A549 (cell line): ENCODE measurements around the gene NUP50. TPM values are rescaled to one million over a fixed set of nuclear protein-coding genes. Genes with fewer than 3 reads are reported as not detected.

Experiments used
- ATAC-seq, 2 experiments: fragments of 200-7000 bp in 1 of 2; fragments of >200 bp in 1 of 2; cut with Nextera tagmentation in 1 of 2; cut with Tn5 transposase in 1 of 2; 3 replicates each; pipeline versions ENCODE4 v1.8.0 to v1.9.1; 2018 to 2020; ENCODE audit warnings: mild to moderate bottlenecking in 1 of 2, moderate library complexity in 1 of 2
- CTCF ChIA-PET: fragments of 300-600 bp; sonication (Branson Sonifier 250); formaldehyde crosslinking; extraction: SDS; loops from one replicate; lab custom pipeline; 2021; ENCODE audit warnings: antibody characterized with exemption, inconsistent platforms; lab: Yijun Ruan, JAX
- POLR2A ChIA-PET: fragments of 350-600 bp; formaldehyde crosslinking; extraction: SDS; loops from one replicate; lab custom pipeline; 2021; ENCODE audit warnings: antibody characterized with exemption, inconsistent platforms; lab: Yijun Ruan, JAX
- DNase-seq, 2 experiments: peaks; one replicate each; pipeline versions ENCODE4 v3.0.0 to v3.0.0-alpha.2; 2011 to 2016; ENCODE audit warnings: low read depth in 1 of 2, low spot score in 1 of 2
- FAIRE-seq: peaks from 2 replicates; lab custom pipeline; 2011; peaks lifted over from hg19 to GRCh38; lab: Jason Lieb, UNC
- H3K27ac ChIP-seq, 2 experiments: fragments of >200 bp; sonication (Bioruptor Twin); formaldehyde crosslinking; 3 replicates each; pipeline ENCODE4 v1.5.1; 2016 to 2017
- H3K4me1 ChIP-seq: fragments of >200 bp; sonication (Bioruptor Twin); formaldehyde crosslinking; 3 replicates; pipeline ENCODE4 v1.6.1; 2016
- H3K4me2 ChIP-seq: fragments of >200 bp; sonication (Bioruptor Twin); formaldehyde crosslinking; 3 replicates; pipeline ENCODE4 v1.6.1; 2016
- H3K4me3 ChIP-seq: fragments of >200 bp; sonication (Bioruptor Twin); formaldehyde crosslinking; 3 replicates; pipeline ENCODE4 v1.5.1; 2016
- H3K9me3 ChIP-seq: fragments of >200 bp; sonication (Bioruptor Twin); formaldehyde crosslinking; 3 replicates; pipeline ENCODE4 v1.6.1; 2016
- BHLHE40 ChIP-seq: IDR thresholded peaks from 2 replicates; pipeline ENCODE4 v1.6.1; 2012; ENCODE audit warnings: low read depth, low read length, inconsistent platforms
- CBX2 ChIP-seq: fragments of 200-600 bp; sonication (generic); IDR thresholded peaks from 2 replicates; pipeline ENCODE4 v1.6.1; 2016; ENCODE audit warnings: low read depth, mild to moderate bottlenecking, borderline replicate concordance
- CBX8 ChIP-seq: fragments of 200-600 bp; sonication (generic); IDR thresholded peaks from 2 replicates; pipeline ENCODE4 v1.6.1; 2016
- CEBPB ChIP-seq, 2 experiments: fragments of >200 bp in 1 of 2; sonication (Bioruptor Twin) in 1 of 2; formaldehyde crosslinking in 1 of 2; IDR thresholded peaks; 2 replicates each; pipeline ENCODE4 v1.6.1; 2012 to 2016
- CHD2 ChIP-seq: fragments of 150-350 bp; IDR thresholded peaks from 2 replicates; pipeline ENCODE4 v1.6.1; 2014; ENCODE audit warnings: low read length; ENCODE audit not compliant: partially characterized antibody
- CHD4 ChIP-seq: fragments of 200-600 bp; sonication (generic); IDR thresholded peaks from 2 replicates; pipeline ENCODE4 v1.6.1; 2016; ENCODE audit warnings: antibody characterized with exemption, mild to moderate bottlenecking, borderline replicate concordance
- EHMT2 ChIP-seq: fragments of 200-600 bp; sonication (generic); IDR thresholded peaks from 2 replicates; pipeline ENCODE4 v1.6.1; 2016; ENCODE audit warnings: antibody characterized with exemption, low read depth, mild to moderate bottlenecking, moderate library complexity
- EP300 ChIP-seq, 2 experiments: fragments of >200 bp; sonication (Bioruptor Twin); formaldehyde crosslinking; IDR thresholded peaks; 2 replicates in 1 of 2; 3 replicates in 1 of 2; pipeline ENCODE4 v1.6.1; 2016 to 2017
- FOSL2 ChIP-seq, 2 experiments: fragments of 450-650 bp in 1 of 2; fragments of >200 bp in 1 of 2; sonication (Bioruptor Twin) in 1 of 2; formaldehyde crosslinking; IDR thresholded peaks; 2 replicates each; pipeline versions ENCODE4 v1.5.0 to v1.6.1; 2016 to 2020; ENCODE audit warnings: mild to moderate bottlenecking in 1 of 2, moderate library complexity in 1 of 2
- FOXS1 ChIP-seq: fragments of 250-450 bp; sonication (Bioruptor Pico); IDR thresholded peaks from 2 replicates; pipeline ENCODE4 v1.5.0; 2020; ENCODE audit warnings: mild to moderate bottlenecking, moderate library complexity
- GATA3 ChIP-seq: IDR thresholded peaks from 2 replicates; pipeline ENCODE4 v1.6.1; 2012; ENCODE audit warnings: borderline replicate concordance
- HDAC2 ChIP-seq: fragments of 200-600 bp; sonication (generic); IDR thresholded peaks from 2 replicates; pipeline ENCODE4 v1.6.1; 2016
- HEYL ChIP-seq: fragments of 250-450 bp; sonication (Bioruptor Pico); IDR thresholded peaks from 2 replicates; pipeline ENCODE4 v1.8.0; 2021; ENCODE audit warnings: mild to moderate bottlenecking, moderate library complexity
- HOXA7 ChIP-seq: fragments of 250-450 bp; sonication (Bioruptor Pico); IDR thresholded peaks from 2 replicates; pipeline ENCODE4 v1.5.0; 2020; ENCODE audit warnings: mild to moderate bottlenecking, moderate library complexity
- HOXB5 ChIP-seq: fragments of 250-450 bp; sonication (Bioruptor Pico); IDR thresholded peaks from 2 replicates; pipeline ENCODE4 v1.5.0; 2020; ENCODE audit warnings: mild to moderate bottlenecking, moderate library complexity
- JUNB ChIP-seq: fragments of >200 bp; sonication (Bioruptor Twin); formaldehyde crosslinking; IDR thresholded peaks from 2 replicates; pipeline ENCODE4 v1.6.1; 2016
- MYC ChIP-seq: IDR thresholded peaks from 2 replicates; pipeline ENCODE4 v1.6.1; 2012; ENCODE audit warnings: mild to moderate bottlenecking, inconsistent platforms, low read length, improper control_type of control experiment, borderline replicate concordance
- NFE2L2 ChIP-seq: fragments of 150-350 bp; conservative IDR thresholded peaks from 2 replicates; pipeline ENCODE4 v1.6.1; 2014; ENCODE audit warnings: low read length
- NPAS2 ChIP-seq: fragments of 250-450 bp; sonication (Bioruptor Pico); IDR thresholded peaks from 2 replicates; pipeline ENCODE4 v1.8.0; 2022; ENCODE audit warnings: mild to moderate bottlenecking, moderate library complexity, borderline replicate concordance
- PHF8 ChIP-seq: fragments of 200-600 bp; sonication (generic); IDR thresholded peaks from 2 replicates; pipeline ENCODE4 v1.6.1; 2016; ENCODE audit warnings: low read depth, mild to moderate bottlenecking, antibody characterized with exemption, moderate library complexity, borderline replicate concordance
- POLR2AphosphoS2 ChIP-seq: conservative IDR thresholded peaks from 2 replicates; pipeline ENCODE4 v1.6.1; 2012; ENCODE audit warnings: low read length, improper control_type of control experiment, inconsistent platforms
- RARB ChIP-seq: fragments of 250-450 bp; sonication (Bioruptor Pico); IDR thresholded peaks from 2 replicates; pipeline ENCODE4 v1.8.0; 2021; ENCODE audit warnings: mild to moderate bottlenecking, moderate library complexity
- RNF2 ChIP-seq: fragments of 200-600 bp; sonication (generic); IDR thresholded peaks from 2 replicates; pipeline ENCODE4 v1.6.1; 2016; ENCODE audit warnings: low read depth, mild to moderate bottlenecking, antibody characterized with exemption, moderate library complexity, borderline replicate concordance
- ZC3H11A ChIP-seq: fragments of 450-650 bp; IDR thresholded peaks from 2 replicates; pipeline ENCODE4 v1.6.1; 2014; ENCODE audit warnings: antibody characterized with exemption, mild to moderate bottlenecking
- ZNF302 ChIP-seq: fragments of 250-450 bp; sonication (Bioruptor Pico); IDR thresholded peaks from 2 replicates; pipeline ENCODE4 v1.9.0; 2021; ENCODE audit warnings: inconsistent platforms, mild to moderate bottlenecking, moderate library complexity
- ZSCAN20 ChIP-seq: fragments of 250-450 bp; sonication (Bioruptor Pico); IDR thresholded peaks from 2 replicates; pipeline ENCODE4 v1.8.0; 2022; ENCODE audit warnings: mild to moderate bottlenecking, moderate library complexity
- WGBS: methylation state at CpG from one replicate; pipeline ENCODE4 v1.1.6; 2017; ENCODE audit errors: missing lambda C conversion rate; 5-methylcytosine and 5-hydroxymethylcytosine counted together
- polyA plus RNA-seq, 4 experiments: library from polyadenylated mRNA; depleted of rRNA in 3 of 4; stranded (reverse); fragments of >200 nt; fragmentation: RNase III in 1 of 4; extraction: RNeasy Plus Mini Kit Qiagen cat#74134 plus additional on column Dnase treatment in 1 of 4; gene quantifications; 2 replicates in 3 of 4; 3 replicates in 1 of 4; pipeline ENCODE4 v1.2.3, GENCODE V29; 2011 to 2017
- TF ChIP-seq, protein P1 (sequence below): fragments of >200 bp; sonication (Bioruptor Twin); formaldehyde crosslinking; IDR thresholded peaks from 3 replicates; pipeline ENCODE4 v1.6.1; 2016
- TF ChIP-seq, protein P2 (sequence below): IDR thresholded peaks from 2 replicates; pipeline ENCODE4 v1.6.1; 2012
- TF ChIP-seq, protein P3 (sequence below): IDR thresholded peaks from 2 replicates; pipeline ENCODE4 v1.6.1; 2012

NUP50 gene
- polyA plus RNA-seq, 2 of the 4 experiments (the other 2 are of a cell fraction) = 16.7 to 25.3 TPM

DNA sequence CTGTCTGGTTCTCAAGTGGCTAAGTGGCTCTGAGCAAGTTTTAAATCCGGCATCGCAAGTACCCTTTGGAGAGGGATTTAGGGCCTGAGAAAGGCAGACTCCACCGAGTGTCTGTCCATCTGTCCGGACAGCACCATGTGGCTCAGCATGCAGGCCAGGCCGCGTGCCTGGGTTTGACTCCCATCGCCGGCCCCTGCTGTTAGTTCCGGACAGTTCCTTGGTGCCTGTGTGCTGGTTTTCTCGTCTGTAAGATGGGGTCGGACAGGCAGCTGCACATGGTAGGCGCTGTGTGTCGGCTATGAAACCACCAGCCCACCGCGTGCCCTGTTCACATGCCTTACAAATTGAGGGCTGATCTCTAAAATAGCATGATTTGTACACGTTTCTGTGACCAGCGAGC, 31.0 kb downstream of the NUP50 start (continued):
- TF ChIP-seq CHD2 (no peak), NFE2L2 (no peak)
- TF ChIP-seq, all 56 proteins: peak for 0

DNA sequence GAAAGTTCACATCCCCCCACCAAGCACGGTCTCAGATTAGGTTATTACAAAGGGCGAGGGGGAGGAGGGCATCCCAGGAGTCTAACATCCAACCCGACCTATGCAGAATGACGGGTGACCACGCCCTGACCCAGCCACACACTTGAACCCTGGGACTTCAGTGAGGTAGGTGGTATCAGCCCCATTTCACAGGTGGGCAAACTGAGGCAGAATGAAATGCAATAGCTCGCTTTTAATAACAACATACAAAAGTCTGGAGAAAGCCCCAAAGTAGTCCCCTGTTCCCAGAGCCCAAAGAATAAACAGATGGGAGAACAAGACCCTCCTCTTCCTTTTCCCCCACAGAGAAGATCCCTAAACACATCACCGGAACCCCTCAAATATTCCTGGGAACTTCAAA, 31.9 kb downstream of the NUP50 start:
- Histone ChIP-seq H3K4me2 (no peak overlapping the region), H3K9me3 (no peaks in the 10 kb centered on the region), H3K4me3 (no peak overlapping the region), H3K4me1 (no peaks in the 10 kb centered on the region), H3K27ac (no peak overlapping the region)
- CTCF ChIA-PET = interaction anchor here (0.9 kb wide), 1 partner anchor 67 kb away, joined by 3 read pairs; no protein-coding TSS in a partner anchor
- no peak for DNase-seq
- 97% methylated on average over 3 of the region's 7 CpGs for WGBS
- POLR2A ChIA-PET = no interaction called here
- FAIRE-seq = no peak
- ATAC-seq = no peak
- TF ChIP-seq RNF2 = no peak
- TF ChIP-seq POLR2AphosphoS2 = no peak
- no peak for TF ChIP-seq FOSL2 (IDR thresholded peaks at IDR 0.05)
- TF ChIP-seq FOSL2 (CRISPR knock-in tag; IDR thresholded peaks at IDR 0.05) = no peak
- no peak for TF ChIP-seq ZC3H11A
- TF ChIP-seq, protein P1, sequence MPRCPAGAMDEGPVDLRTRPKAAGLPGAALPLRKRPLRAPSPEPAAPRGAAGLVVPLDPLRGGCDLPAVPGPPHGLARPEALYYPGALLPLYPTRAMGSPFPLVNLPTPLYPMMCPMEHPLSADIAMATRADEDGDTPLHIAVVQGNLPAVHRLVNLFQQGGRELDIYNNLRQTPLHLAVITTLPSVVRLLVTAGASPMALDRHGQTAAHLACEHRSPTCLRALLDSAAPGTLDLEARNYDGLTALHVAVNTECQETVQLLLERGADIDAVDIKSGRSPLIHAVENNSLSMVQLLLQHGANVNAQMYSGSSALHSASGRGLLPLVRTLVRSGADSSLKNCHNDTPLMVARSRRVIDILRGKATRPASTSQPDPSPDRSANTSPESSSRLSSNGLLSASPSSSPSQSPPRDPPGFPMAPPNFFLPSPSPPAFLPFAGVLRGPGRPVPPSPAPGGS = no peak
- TF ChIP-seq JUNB = no peak
- TF ChIP-seq EP300 (IDR thresholded peaks at IDR 0.05) = no peak
- TF ChIP-seq MYC = no peak
- TF ChIP-seq ZSCAN20 = no peak
- TF ChIP-seq GATA3 = no peak
- TF ChIP-seq FOXS1 (CRISPR knock-in tag) = no peak
- no peak for TF ChIP-seq PHF8
- no peak for TF ChIP-seq HOXB5 (CRISPR knock-in tag)
- no peak for TF ChIP-seq HEYL (CRISPR knock-in tag)

DNA sequence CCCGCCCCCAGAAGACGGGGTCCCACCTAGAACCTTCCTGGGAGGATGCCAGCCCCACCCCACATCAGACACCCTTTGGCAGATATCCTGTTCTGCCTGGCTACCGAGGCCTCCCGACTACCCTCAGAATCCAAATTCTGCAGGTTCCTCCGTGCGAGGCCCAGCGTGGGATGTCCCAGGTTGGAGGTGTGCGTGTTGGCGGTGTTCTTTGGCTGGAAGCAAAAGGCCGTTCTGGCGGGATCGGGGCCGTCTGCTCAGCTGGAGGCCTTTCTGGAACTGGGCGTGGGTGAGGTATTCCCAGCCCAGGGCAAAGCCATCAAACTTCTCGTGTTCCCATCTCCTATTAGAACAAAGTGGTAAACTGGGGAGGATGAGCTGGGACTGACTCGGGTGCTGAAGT, 32.6 kb downstream of the NUP50 start:
- H3K27ac ChIP-seq = no peak overlapping the region
- ATAC-seq (no peak), FAIRE-seq (no peak), DNase-seq (no peak)
- 0 out of 3 replicates have a peak, but pooled peaks cover under 1% of the 10 kb centered on the region for H3K4me1 ChIP-seq
- TF ChIP-seq CBX8 = no peak
- TF ChIP-seq, protein P1 = no peak
- no peak for TF ChIP-seq POLR2AphosphoS2
- TF ChIP-seq NPAS2 (CRISPR knock-in tag) = no peak
- TF ChIP-seq CBX2 = no peak
- TF ChIP-seq EHMT2 = no peak
- TF ChIP-seq, protein P2, sequence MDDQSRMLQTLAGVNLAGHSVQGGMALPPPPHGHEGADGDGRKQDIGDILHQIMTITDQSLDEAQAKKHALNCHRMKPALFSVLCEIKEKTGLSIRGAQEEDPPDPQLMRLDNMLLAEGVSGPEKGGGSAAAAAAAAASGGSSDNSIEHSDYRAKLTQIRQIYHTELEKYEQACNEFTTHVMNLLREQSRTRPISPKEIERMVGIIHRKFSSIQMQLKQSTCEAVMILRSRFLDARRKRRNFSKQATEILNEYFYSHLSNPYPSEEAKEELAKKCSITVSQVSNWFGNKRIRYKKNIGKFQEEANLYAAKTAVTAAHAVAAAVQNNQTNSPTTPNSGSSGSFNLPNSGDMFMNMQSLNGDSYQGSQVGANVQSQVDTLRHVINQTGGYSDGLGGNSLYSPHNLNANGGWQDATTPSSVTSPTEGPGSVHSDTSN = no peak
- TF ChIP-seq HEYL (CRISPR knock-in tag) = no peak
- no peak for TF ChIP-seq ZNF302 (CRISPR knock-in tag)
- no peak for TF ChIP-seq CHD2
- no peak for TF ChIP-seq RARB (CRISPR knock-in tag)
- TF ChIP-seq CHD4 = no peak
- TF ChIP-seq HDAC2 = no peak
- TF ChIP-seq BHLHE40 = no peak
- TF ChIP-seq NFE2L2 = no peak
- TF ChIP-seq, protein P3, sequence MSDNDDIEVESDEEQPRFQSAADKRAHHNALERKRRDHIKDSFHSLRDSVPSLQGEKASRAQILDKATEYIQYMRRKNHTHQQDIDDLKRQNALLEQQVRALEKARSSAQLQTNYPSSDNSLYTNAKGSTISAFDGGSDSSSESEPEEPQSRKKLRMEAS = no peak
- no peak for TF ChIP-seq CEBPB (IDR thresholded peaks at IDR 0.05)
- TF ChIP-seq HOXA7 = no peak
- H3K9me3 ChIP-seq = no peaks in the 10 kb centered on the region
- no peak overlapping the region for H3K4me2 ChIP-seq
- POLR2A ChIA-PET = no interaction called here
- 99% methylated on average over 14 of the region's 16 CpGs for WGBS
- no peak overlapping the region for H3K4me3 ChIP-seq
- CTCF ChIA-PET = no interaction called here
